Stimulated activated naive CD8-positive, alpha-beta T cell treated with anti-CD3 and anti-CD28 coated beads, Interleukin-15, amount 100 ng/mL, for 72 hours (primary cell): ENCODE data around the gene MDM2.
"Not testable (repeated sequence)": the region's sequence is repeated elsewhere in the genome, so short reads cannot be mapped to it uniquely, and the experiment has no call there.

Source experiments
- ATAC-seq: fragments of 150-1000 bp; cut with Tn5 transposase; 2 replicates; pipeline ENCODE4 v1.10.0; 2021; ENCODE audit warnings: mild to moderate bottlenecking, moderate library complexity
- DNase-seq, 2 donors: peaks; one replicate each; pipeline ENCODE4 v3.0.0; 2021 to 2022
- H3K27ac Mint-ChIP-seq, 2 donors: one replicate each; pipeline ENCODE4 v1.8.0; 2022; ENCODE audit warnings: mild to moderate bottlenecking in 2 of 2, mixed read lengths in 2 of 2, moderate library complexity in 2 of 2
- H3K27me3 Mint-ChIP-seq: one replicate; pipeline ENCODE4 v1.8.0; 2022; ENCODE audit warnings: mixed read lengths
- H3K4me1 Mint-ChIP-seq: one replicate; pipeline ENCODE4 v1.8.0; 2022; ENCODE audit warnings: mild to moderate bottlenecking, mixed read lengths
- H3K4me3 Mint-ChIP-seq, 2 donors: one replicate each; pipeline ENCODE4 v1.8.0; 2022; ENCODE audit warnings: mild to moderate bottlenecking in 2 of 2, mixed read lengths in 2 of 2, moderate library complexity in 1 of 2
- H3K9me3 Mint-ChIP-seq, 2 donors: one replicate each; pipeline ENCODE4 v1.8.0; 2022; ENCODE audit warnings: mixed read lengths in 2 of 2

The MDM2 gene

GRCh38 chr12:68863886-68864454 lies 56.0 kb downstream of the MDM2 start:
- not testable (repeated sequence) for H3K27me3 Mint-ChIP-seq, H3K9me3 Mint-ChIP-seq, H3K4me3 Mint-ChIP-seq, DNase-seq, H3K27ac Mint-ChIP-seq, H3K4me1 Mint-ChIP-seq
- ATAC-seq = peak; percentile 60

- no peaks in the 10 kb centered on the region for H3K27me3 Mint-ChIP-seq
- no peak for ATAC-seq
- no peak overlapping the region for H3K27ac Mint-ChIP-seq
- DNase-seq = no peak
- H3K9me3 Mint-ChIP-seq = no peaks in the 10 kb centered on the region
- H3K4me1 Mint-ChIP-seq = no peaks in the 10 kb centered on the region
- no peak overlapping the region for H3K4me3 Mint-ChIP-seq
Measured at GRCh38 chr12:68864604-68865003, 56.6 kb downstream of the MDM2 start.

GRCh38 chr12:68865399-68866164 lies 57.6 kb downstream of the MDM2 start:
- ATAC-seq (no peak), DNase-seq (no peak)
- Mint-ChIP-seq H3K4me1 (no peaks in the 10 kb centered on the region), H3K9me3 (no peaks in the 10 kb centered on the region), H3K27me3 (no peaks in the 10 kb centered on the region), H3K4me3 (no peak overlapping the region), H3K27ac (no peak overlapping the region)

GRCh38 chr12:68866950-68867349 lies 59.0 kb downstream of the MDM2 start:
- Mint-ChIP-seq H3K4me3 (no peak overlapping the region), H3K4me1 (no peaks in the 10 kb centered on the region), H3K27me3 (no peaks in the 10 kb centered on the region), H3K9me3 (no peaks in the 10 kb centered on the region), H3K27ac (no peak overlapping the region)
- DNase-seq (no peak), ATAC-seq (no peak)

GRCh38 chr12:68867606-68868005 lies 59.6 kb downstream of the MDM2 start:
- Mint-ChIP-seq H3K4me3 (no peak overlapping the region), H3K27ac (no peak overlapping the region), H3K9me3 (no peaks in the 10 kb centered on the region), H3K27me3 (no peaks in the 10 kb centered on the region), H3K4me1 (no peaks in the 10 kb centered on the region)
- no peak for ATAC-seq
- no peak for DNase-seq

GRCh38 chr12:68868043-68868790 lies 60.2 kb downstream of the MDM2 start:
- H3K4me3 Mint-ChIP-seq = no peak overlapping the region
- peak overlapping the region in 1 of 2 donors; percentile 40 for H3K27ac Mint-ChIP-seq
- H3K27me3 Mint-ChIP-seq = no peaks in the 10 kb centered on the region
- no peaks in the 10 kb centered on the region for H3K4me1 Mint-ChIP-seq
- no peaks in the 10 kb centered on the region for H3K9me3 Mint-ChIP-seq
- DNase-seq (no peak), ATAC-seq (no peak)

- Mint-ChIP-seq H3K27ac (no peak overlapping the region), H3K9me3 (no peaks in the 10 kb centered on the region), H3K27me3 (no peaks in the 10 kb centered on the region), H3K4me1 (no peaks in the 10 kb centered on the region), H3K4me3 (no peak overlapping the region)
- DNase-seq (no peak), ATAC-seq (no peak)
Measured at GRCh38 chr12:68870011-68870410, 62.0 kb downstream of the MDM2 start.

GRCh38 chr12:68870443-68870842 lies 62.5 kb downstream of the MDM2 start:
- H3K4me3 Mint-ChIP-seq = no peak overlapping the region
- H3K4me1 Mint-ChIP-seq = no peaks in the 10 kb centered on the region
- no peak for ATAC-seq
- H3K27ac Mint-ChIP-seq = no peak overlapping the region
- no peaks in the 10 kb centered on the region for H3K9me3 Mint-ChIP-seq
- no peak for DNase-seq
- H3K27me3 Mint-ChIP-seq = no peaks in the 10 kb centered on the region

- H3K27ac Mint-ChIP-seq = no peak overlapping the region
- no peaks in the 10 kb centered on the region for H3K4me1 Mint-ChIP-seq
- no peaks in the 10 kb centered on the region for H3K9me3 Mint-ChIP-seq
- DNase-seq (no peak), ATAC-seq (no peak)
- no peak overlapping the region for H3K4me3 Mint-ChIP-seq
- H3K27me3 Mint-ChIP-seq = no peaks in the 10 kb centered on the region
Measured at GRCh38 chr12:68871396-68871795, 63.4 kb downstream of the MDM2 start.

GRCh38 chr12:68871921-68872320 lies 63.9 kb downstream of the MDM2 start:
- ATAC-seq (peak; percentile 57), DNase-seq (no peak)
- Mint-ChIP-seq H3K4me1 (no peaks in the 10 kb centered on the region), H3K27me3 (no peaks in the 10 kb centered on the region), H3K4me3 (no peak overlapping the region), H3K27ac (no peak overlapping the region), H3K9me3 (no peaks in the 10 kb centered on the region)

- DNase-seq = no peak
- H3K27me3 Mint-ChIP-seq = no peaks in the 10 kb centered on the region
- no peak overlapping the region for H3K4me3 Mint-ChIP-seq
- H3K4me1 Mint-ChIP-seq = no peaks in the 10 kb centered on the region
- H3K27ac Mint-ChIP-seq = no peak overlapping the region
- ATAC-seq = no peak
- peaks cover under 1 to 2% of the 10 kb centered on the region in 2 donors for H3K9me3 Mint-ChIP-seq
Measured at GRCh38 chr12:68873316-68873715, 65.3 kb downstream of the MDM2 start.

- Mint-ChIP-seq H3K9me3 (peaks cover 5 to 7% of the 10 kb centered on the region in 2 donors), H3K27me3 (no peaks in the 10 kb centered on the region), H3K27ac (peak overlapping the region in 1 of 2 donors; percentile 5), H3K4me1 (no peaks in the 10 kb centered on the region), H3K4me3 (no peak overlapping the region)
- DNase-seq = no peak
- no peak for ATAC-seq
Measured at GRCh38 chr12:68876461-68876860, 68.5 kb downstream of the MDM2 start.

- DNase-seq = no peak
- Mint-ChIP-seq H3K4me1 (no peaks in the 10 kb centered on the region), H3K27ac (no peak overlapping the region), H3K27me3 (no peaks in the 10 kb centered on the region), H3K9me3 (peaks cover 7 to 9% of the 10 kb centered on the region in 2 donors), H3K4me3 (no peak overlapping the region)
- ATAC-seq = no peak
Measured at GRCh38 chr12:68877583-68877982, 69.6 kb downstream of the MDM2 start.

- peaks cover 7 to 9% of the 10 kb centered on the region in 2 donors for H3K9me3 Mint-ChIP-seq
- ATAC-seq (no peak), DNase-seq (no peak)
- H3K4me1 Mint-ChIP-seq = no peaks in the 10 kb centered on the region
- H3K27ac Mint-ChIP-seq = no peak overlapping the region
- H3K4me3 Mint-ChIP-seq = no peak overlapping the region
- no peaks in the 10 kb centered on the region for H3K27me3 Mint-ChIP-seq
Measured at GRCh38 chr12:68878283-68878682, 70.3 kb downstream of the MDM2 start.

- H3K9me3 Mint-ChIP-seq = peaks cover 7 to 9% of the 10 kb centered on the region in 2 donors
- no peaks in the 10 kb centered on the region for H3K27me3 Mint-ChIP-seq
- H3K4me3 Mint-ChIP-seq = no peak overlapping the region
- DNase-seq (no peak), ATAC-seq (no peak)
- H3K4me1 Mint-ChIP-seq = no peaks in the 10 kb centered on the region
- no peak overlapping the region for H3K27ac Mint-ChIP-seq
Measured at GRCh38 chr12:68878846-68879245, 70.9 kb downstream of the MDM2 start.

GRCh38 chr12:68880660-68881325 lies 72.8 kb downstream of the MDM2 start:
- DNase-seq (no peak), ATAC-seq (no peak)
- no peak overlapping the region for H3K27ac Mint-ChIP-seq
- H3K4me1 Mint-ChIP-seq = no peaks in the 10 kb centered on the region
- H3K4me3 Mint-ChIP-seq = no peak overlapping the region
- no peaks in the 10 kb centered on the region for H3K27me3 Mint-ChIP-seq
- peaks cover 7 to 9% of the 10 kb centered on the region in 2 donors for H3K9me3 Mint-ChIP-seq
